HT1080 (cell line): Measurements from ENCODE around the gene RPS18. TPM values are rescaled to one million over a fixed set of nuclear protein-coding genes. Genes with fewer than 3 reads are reported as not detected.
"Not testable (repeated sequence)": the region's sequence is repeated elsewhere in the genome, so short reads cannot be mapped to it uniquely, and the experiment has no call there.

ENCODE experiments used
- DNase-seq: peaks from one replicate; pipeline ENCODE4 v3.0.0-alpha.2; 2015; ENCODE audit warnings: low read depth
- total RNA-seq: library from RNA; depleted of rRNA; stranded (reverse); fragments of >200 nt; shearing (Covaris generic); gene quantifications from 2 replicates; pipeline ENCODE4 v1.2.3, GENCODE V29; 2014

The RPS18 gene
- total RNA-seq, 1 experiment from 2014 or later: 3,065 TPM

- DNase-seq: no peak
Measured at GRCh38 chr6:33272275-33273128, 627 bp downstream of the RPS18 start.

GRCh38 chr6:33273129-33273923 is 1.5 kb downstream of the RPS18 start:
- DNase-seq: no peak

GRCh38 chr6:33273924-33274902 is 2.3 kb downstream of the RPS18 start:
- DNase-seq: peak; percentile 19

GRCh38 chr6:33275795-33276580 is 4.1 kb downstream of the RPS18 start:
- not testable (repeated sequence) for DNase-seq

- no peak for DNase-seq
Measured at GRCh38 chr6:33276581-33276863, 4.6 kb downstream of the RPS18 start.

GRCh38 chr6:33276864-33277662 is 5.2 kb downstream of the RPS18 start, which contains the start of gene B3GALT4:
B3GALT4 (plus strand) TSS chr6:33277123; CDS start chr6:33277420, 297 bp downstream.
- peak; percentile 91 for DNase-seq

GRCh38 chr6:33277663-33278391 is 6.0 kb downstream of the RPS18 start:
- DNase-seq: peak; percentile 49

GRCh38 chr6:33278392-33278741 is 6.5 kb downstream of the RPS18 start:
- no peak for DNase-seq

GRCh38 chr6:33278810-33279209 is 6.9 kb downstream of the RPS18 start:
- DNase-seq: no peak

GRCh38 chr6:33279257-33279695 is 7.4 kb downstream of the RPS18 start:
- no peak for DNase-seq

- DNase-seq: peak; percentile 81
Measured at GRCh38 chr6:33279971-33280511, 8.2 kb downstream of the RPS18 start.

- DNase-seq: no peak
Measured at GRCh38 chr6:33280539-33280938, 8.7 kb downstream of the RPS18 start.

GRCh38 chr6:33285214-33285613 is 13.3 kb downstream of the RPS18 start:
- DNase-seq: not testable (repeated sequence)

GRCh38 chr6:33286946-33287914 is 15.4 kb downstream of the RPS18 start:
- DNase-seq: no peak

- no peak for DNase-seq
Measured at GRCh38 chr6:33288141-33288920, 16.5 kb downstream of the RPS18 start.

- peak; percentile 89 for DNase-seq
Measured at GRCh38 chr6:33288921-33289783, 17.3 kb downstream of the RPS18 start, which contains the start of the genes PFDN6 and WDR46. PFDN6 (plus strand) TSS chr6:33289601; CDS start chr6:33289857, 256 bp downstream. WDR46 (minus strand) TSS chr6:33289239; CDS start chr6:33289170, 69 bp downstream.
